HUDEP-2 (cell line): ENCODE measurements around the gene FKBP6.
"Not testable (repeated sequence)": the region's sequence is repeated elsewhere in the genome, so short reads cannot be mapped to it uniquely, and the experiment has no call there.

Source experiments
- DNase-seq, 76 experiments: peaks; one replicate each; lab custom pipeline; 2025; ENCODE audit not compliant: unreplicated experiment in 76 of 76; lab: John Stamatoyannopoulos, UW

FKBP6 gene

DNA sequence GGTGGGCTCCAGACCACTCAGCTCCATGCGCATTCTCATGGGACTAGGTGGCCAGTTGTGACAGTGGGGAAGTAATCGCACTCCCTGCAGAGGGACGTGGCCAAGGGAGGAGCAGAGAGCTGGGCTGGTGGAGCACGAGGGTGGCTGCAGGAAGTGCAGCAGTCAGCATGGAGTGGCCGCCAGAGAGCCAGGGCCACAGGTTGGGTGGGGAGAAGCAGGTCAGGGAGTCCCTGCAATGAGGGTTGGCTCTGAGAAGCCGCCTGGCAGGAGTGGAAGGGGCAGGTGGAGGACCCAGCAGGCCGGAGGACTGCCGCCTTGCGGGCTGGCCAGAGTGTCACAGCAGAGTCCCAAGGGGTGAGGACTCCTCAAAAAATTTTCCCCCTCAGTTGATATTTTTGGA is 26.2 kb downstream of the FKBP6 start:
- no peak for DNase-seq

GRCh38 chr7:73354821-73355220 is 26.9 kb downstream of the FKBP6 start:
- no peak for DNase-seq

DNA sequence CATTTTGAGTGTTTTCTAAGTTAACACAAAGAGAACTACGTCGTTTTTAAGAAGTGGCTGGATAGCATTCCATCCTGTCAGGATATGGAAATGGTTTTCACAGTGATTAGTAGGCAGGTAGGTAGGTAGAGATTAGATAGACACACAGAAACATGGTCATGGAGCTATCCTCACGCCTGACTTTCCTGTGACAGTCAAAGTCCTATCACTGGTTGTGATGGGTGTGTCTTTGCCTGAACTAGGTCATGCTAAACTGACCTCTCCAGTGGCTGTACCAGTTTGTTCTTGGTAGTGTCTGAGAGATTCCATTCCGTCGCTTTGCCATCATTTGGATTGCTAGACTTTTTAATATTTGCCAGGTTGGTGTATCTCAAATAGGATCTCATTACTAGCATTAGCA is 28.2 kb downstream of the FKBP6 start:
- DNase-seq = no peak

- DNase-seq = no peak
These were observed 30.8 kb downstream of the FKBP6 start for GRCh38 chr7:73358590-73359275.

- no peak for DNase-seq
These were observed 31.3 kb downstream of the FKBP6 start for GRCh38 chr7:73359306-73359705.

GRCh38 chr7:73359746-73360375 is 31.9 kb downstream of the FKBP6 start:
- no peak for DNase-seq

DNA sequence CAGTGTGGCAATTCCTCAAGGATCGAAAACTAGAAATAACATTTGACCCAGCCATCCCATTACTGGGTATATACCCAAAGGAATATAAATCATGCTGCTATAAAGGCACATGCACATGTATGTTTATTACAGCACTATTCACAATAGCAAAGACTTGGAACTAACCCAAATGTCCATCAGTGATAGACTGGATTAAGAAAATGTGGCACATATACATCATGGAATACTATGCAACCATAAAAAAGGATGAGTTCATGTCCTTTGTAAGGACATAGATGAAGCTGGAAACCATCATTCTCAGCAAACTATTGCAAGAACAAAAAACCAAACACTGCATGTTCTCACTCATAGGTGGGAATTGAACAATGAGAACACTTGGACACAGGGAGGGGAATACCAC is 32.6 kb downstream of the FKBP6 start:
- DNase-seq = not testable (repeated sequence)

- DNase-seq = no peak
These were observed 35.5 kb downstream of the FKBP6 start for GRCh38 chr7:73363225-73364005.

DNA sequence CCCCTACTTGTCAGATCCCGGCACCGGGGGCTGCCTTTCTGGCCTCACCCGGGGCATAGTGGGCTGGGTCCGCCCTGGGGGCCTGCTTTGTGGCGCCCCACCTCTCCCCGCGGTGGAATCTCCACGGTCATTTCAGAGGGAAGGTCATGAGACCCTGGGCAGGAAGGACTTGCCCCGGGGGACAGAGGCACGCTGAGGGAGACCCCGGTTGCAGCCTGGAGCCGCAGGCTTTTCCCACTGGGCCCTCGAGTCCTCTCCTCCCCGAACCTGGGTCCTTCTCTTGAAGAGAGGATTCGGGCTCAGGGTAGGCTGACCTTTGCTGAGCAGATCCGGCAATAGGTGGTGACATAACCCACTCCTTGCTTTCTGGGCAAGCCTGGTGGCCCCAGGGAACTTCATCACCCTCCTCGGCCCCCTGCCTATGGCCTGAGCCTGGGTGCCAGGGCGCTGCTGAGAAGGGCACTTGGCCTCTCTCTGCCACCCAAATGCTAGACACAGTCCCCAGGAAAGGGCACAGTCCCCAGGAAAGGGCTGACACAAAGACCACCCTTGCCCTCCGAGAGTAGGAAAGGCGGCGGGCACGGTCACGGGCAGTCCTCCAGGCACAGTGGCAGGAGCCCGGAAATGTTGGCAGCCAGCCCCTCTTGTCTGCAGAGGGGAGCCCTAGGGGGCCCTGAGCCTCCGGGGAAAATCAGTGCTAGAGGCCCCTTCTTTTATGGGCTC is 36.2 kb downstream of the FKBP6 start:
- DNase-seq = no peak

DNA sequence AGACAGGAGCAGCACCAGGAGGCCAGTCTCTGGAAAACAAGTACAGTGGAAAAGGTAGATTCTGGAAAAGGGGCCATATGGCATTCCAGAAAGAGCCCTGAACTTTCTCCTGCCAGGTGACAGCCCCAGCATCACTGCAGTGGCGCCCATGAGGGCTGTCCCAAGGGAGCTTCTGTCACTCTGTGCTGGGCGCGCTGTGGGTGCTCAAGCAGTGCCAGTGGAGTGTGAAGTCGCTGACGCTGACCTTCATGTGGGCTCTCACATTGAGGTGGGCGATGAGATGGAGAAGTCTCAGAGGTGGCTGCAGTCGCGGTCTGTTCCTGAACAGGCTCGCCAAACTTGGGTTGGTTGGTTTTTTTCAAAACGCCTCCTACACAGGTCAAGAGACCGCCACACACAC is 38.2 kb downstream of the FKBP6 start:
- DNase-seq = no peak

DNA sequence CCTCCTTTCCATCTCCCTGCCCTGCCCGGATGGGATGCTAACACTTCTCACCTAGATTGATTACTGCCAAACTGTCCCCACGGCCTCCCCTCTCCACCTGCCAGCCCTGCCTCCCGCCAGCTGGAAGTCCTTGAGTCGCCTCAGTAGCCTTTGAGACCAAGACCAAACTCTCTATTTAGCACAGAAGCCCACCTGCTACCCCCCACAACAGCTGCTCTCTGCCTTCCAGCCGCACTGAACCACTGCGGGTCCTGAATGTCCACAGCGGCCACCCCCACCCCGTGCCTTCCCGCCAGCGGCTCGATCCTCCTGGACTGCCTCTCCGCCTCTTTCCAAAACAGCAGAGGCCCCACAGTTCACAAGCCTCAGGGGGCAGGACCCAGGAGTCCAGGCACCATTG is 39.0 kb downstream of the FKBP6 start:
- no peak for DNase-seq

- no peak for DNase-seq
These were observed 41.0 kb downstream of the FKBP6 start for GRCh38 chr7:73369009-73369408.

- no peak for DNase-seq
These were observed 41.7 kb downstream of the FKBP6 start for GRCh38 chr7:73369622-73370021.

GRCh38 chr7:73373741-73374140 is 45.8 kb downstream of the FKBP6 start:
- DNase-seq = no peak

DNA sequence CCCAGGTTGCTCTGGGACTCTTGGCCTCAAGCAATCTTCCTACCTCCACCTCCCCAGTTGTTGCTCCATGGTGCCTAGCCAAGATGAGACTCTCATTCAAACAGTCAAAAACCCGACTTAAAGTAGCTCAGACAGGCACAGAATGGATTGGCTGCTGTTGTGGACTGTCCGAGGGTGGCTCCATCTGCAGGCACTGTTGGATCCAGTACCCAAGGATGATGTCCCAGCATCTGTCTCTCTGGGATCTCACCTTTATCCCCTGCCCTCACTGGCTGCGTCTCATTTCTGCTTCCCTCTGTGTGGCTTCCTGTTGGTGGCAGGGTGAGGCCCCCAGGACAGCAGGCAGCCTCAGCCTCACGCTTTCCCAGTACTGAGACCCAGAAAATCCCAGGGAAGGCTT is 48.3 kb downstream of the FKBP6 start:
- DNase-seq = not testable (repeated sequence)

- no peak for DNase-seq
These were observed 48.9 kb downstream of the FKBP6 start for GRCh38 chr7:73376671-73377412.

DNA sequence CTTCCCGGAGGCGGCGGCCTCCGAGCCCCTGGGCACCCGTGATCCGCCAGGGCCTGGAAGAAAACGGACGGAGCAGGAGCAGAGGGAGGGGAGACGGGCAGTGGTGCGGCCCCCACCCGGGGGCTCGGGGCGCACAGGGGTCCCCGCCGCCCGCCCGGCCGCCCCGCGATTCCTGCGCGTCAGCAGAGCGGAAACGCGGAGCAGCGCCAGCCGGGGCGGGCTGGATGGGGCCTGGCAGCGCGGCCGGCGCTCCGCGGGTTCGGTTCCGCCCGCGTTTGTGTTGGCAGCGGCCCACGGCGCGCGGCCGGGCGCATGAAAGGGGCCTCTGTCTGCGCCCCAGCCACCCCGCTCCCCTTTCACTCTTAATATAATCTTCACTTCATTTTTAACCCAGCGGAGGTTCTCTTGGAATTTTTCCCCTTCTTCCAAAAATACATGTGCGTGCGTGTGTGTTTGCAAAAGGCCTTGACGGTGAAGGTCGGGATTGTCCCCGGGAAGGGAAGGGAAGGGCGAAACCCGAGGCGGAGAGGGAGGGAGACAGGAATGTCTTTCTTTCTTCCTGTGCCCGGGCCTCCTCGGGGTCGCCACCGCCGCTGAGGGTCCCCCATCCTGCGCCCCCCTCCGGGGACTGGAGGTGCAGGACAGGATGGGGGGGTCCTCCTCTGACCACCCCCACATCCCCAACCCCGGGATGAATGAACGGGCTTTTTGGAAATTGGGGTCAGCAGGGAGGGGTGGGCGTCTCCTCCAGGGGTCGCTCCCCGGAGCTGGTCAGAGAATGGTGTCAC is 49.6 kb downstream of the FKBP6 start:
- DNase-seq = not testable (repeated sequence)

GRCh38 chr7:73382934-73383503 is 55.1 kb downstream of the FKBP6 start:
- no peak for DNase-seq

DNA sequence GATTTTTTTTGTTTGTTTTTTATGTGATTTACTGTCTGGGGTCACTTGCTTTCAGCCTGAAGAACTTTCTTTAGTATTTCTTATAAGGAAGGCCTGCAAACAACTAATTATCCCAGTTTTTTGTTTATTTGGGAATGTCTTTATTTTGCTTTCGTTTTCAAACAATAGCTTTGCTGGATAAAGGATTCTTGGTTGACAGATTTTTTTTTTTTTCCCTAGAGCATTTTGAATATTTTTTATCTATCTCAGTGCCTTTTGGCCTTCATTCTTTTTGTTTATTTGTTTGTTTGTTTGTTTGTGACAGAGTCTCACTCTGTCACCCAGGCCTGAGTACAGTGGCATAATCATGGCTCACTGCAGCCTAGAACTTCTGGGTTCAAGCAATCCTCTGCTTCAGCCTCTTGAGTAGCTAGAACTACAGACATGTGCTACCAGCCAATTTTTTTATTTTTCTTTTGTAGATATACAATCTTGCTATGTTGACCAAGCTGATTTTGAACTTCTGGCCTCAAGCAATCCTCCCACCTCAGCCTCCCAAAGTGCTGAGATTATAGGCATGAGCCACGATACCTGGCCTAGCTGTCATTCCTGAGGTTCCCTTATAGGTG is 59.4 kb downstream of the FKBP6 start:
- no peak for DNase-seq
